Measurements from ENCODE around the gene ZNF300.

- TF ChIP-seq CTCF (IDR thresholded peaks at IDR 0.05) (no peak), POLR2A (IDR thresholded peaks at IDR 0.05) (no peak), EP300 (IDR thresholded peaks at IDR 0.05) (no peak)
Measured at GRCh38 chr5:150895431-150896428, 9.1 kb downstream of the ZNF300 start.
